Measurements from ENCODE around the gene SS18L1. TPM values are rescaled to one million over a fixed set of nuclear protein-coding genes. Genes with fewer than 3 reads are reported as not detected.
"Not testable (repeated sequence)": the region's sequence is repeated elsewhere in the genome, so short reads cannot be mapped to it uniquely, and the experiment has no call there.

Gene SS18L1
- total RNA-seq, 2 experiments from 2014 or later, result 15.9 to 17.9 TPM

- Mint-ChIP-seq H3K9me3 (ENCODE audit: insufficient read depth) (no peaks in the 10 kb centered on the region), H3K27ac (peak overlapping the region; percentile 89), H3K4me1 (ENCODE audit: low read depth) (peaks cover 47% of the 10 kb centered on the region), H3K27me3 (ENCODE audit: low read depth) (no peaks in the 10 kb centered on the region), H3K4me3 (peak overlapping the region; percentile 87), H3K36me3 (ENCODE audit: low read depth) (peaks cover 70% of the 10 kb centered on the region)
- no peak for DNase-seq
- ChIA-PET POLR2A (interaction anchor here (2.7 to 4.3 kb wide), 2 partner anchors 19 to 74 kb away, joined by 19 to 21 read pairs; partner anchors contain the start of genes LSM14B and TAF4), CTCF (interaction anchor here (1.0 to 2.1 kb wide), 6 partner anchors 14 to 130 kb away, joined by 3 to 15 read pairs (median 10); partner anchors contain the start of gene LSM14B)
- no peak for ATAC-seq
Observed at GRCh38 chr20:62141043-62141396, 2.5 kb upstream of the SS18L1 start.

- peaks cover 64% of the 10 kb centered on the region for H3K36me3 Mint-ChIP-seq (ENCODE audit: low read depth)
- peaks cover 47% of the 10 kb centered on the region for H3K4me1 Mint-ChIP-seq (ENCODE audit: low read depth)
- no peaks in the 10 kb centered on the region for H3K27me3 Mint-ChIP-seq (ENCODE audit: low read depth)
- ChIA-PET POLR2A (interaction anchor here (0.7 to 4.3 kb wide), 3 partner anchors 12 to 75 kb away, joined by 4 to 21 read pairs (median 19); partner anchors contain the start of genes LSM14B and TAF4), CTCF (interaction anchor here (1.0 to 2.1 kb wide), 7 partner anchors 14 to 131 kb away, joined by 3 to 15 read pairs (median 9); partner anchors contain the start of gene LSM14B)
- DNase-seq (peak; percentile 56), ATAC-seq (no peak)
- no peaks in the 10 kb centered on the region for H3K9me3 Mint-ChIP-seq (ENCODE audit: insufficient read depth)
- H3K27ac Mint-ChIP-seq, result peak overlapping the region; percentile 89
- H3K4me3 Mint-ChIP-seq, result peak overlapping the region; percentile 87
Observed at GRCh38 chr20:62141397-62142251, 1.9 kb upstream of the SS18L1 start.

- Mint-ChIP-seq H3K9me3 (ENCODE audit: insufficient read depth) (no peaks in the 10 kb centered on the region), H3K4me1 (ENCODE audit: low read depth) (peaks cover 48% of the 10 kb centered on the region), H3K27me3 (ENCODE audit: low read depth) (no peaks in the 10 kb centered on the region), H3K27ac (peak overlapping the region; percentile 89), H3K4me3 (peak overlapping the region; percentile 87), H3K36me3 (ENCODE audit: low read depth) (peaks cover 56% of the 10 kb centered on the region)
- ChIA-PET CTCF (interaction anchor here (1.0 to 2.1 kb wide), 7 partner anchors 15 to 132 kb away, joined by 3 to 15 read pairs (median 9); partner anchors contain the start of gene LSM14B), POLR2A (interaction anchor here (0.7 to 4.3 kb wide), 6 partner anchors 8 to 76 kb away, joined by 3 to 21 read pairs (median 6); partner anchors contain the start of genes LSM14B, MTG2 and TAF4)
- ATAC-seq, result peak; percentile 2
- no peak for DNase-seq
Observed at GRCh38 chr20:62142252-62143080, 1.1 kb upstream of the SS18L1 start.

DNA sequence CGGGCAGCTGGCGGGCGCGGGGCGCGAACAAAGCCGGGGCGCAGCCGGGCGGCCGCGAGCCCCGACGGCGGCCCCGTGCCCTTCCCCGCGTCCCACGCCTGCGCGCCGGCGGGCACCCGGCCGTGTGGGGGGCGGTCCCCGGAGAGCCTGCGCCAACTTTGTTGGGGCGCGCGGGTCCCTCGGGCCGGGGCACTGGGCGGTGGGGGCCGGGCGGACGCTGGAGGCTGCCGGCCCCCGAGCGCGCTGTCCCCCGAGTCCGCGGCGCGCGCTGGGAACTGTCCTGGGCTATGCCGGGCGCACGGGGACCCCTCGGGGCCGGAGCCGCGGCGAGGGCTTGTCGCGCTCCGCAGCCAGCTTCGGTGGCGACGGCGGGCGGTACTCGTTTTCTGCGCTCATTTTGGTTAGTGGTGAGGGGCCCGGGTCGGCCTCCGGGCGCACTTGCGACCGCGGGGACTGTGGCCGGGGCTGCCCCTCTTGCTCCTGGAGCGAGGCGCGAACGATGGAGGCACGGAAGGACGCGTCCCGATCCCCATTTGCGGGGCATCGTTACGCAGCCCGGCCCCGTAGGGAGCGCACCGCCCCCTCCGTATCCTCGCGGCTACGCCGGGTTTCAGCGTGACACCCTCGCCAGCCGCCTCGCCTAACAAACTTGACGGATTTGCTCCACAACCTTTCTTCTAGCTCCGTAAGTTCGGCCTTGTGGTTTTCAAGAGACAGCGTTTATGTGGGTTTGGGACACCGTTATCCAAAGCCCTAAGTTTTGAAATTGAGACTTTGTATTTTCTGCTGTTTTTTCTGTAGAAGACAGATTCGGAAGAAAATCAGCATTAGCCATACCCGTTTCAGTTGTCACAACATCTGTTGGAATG, 622 bp downstream of the SS18L1 start:
- POLR2A ChIA-PET, result interaction anchor here (1.1 to 4.3 kb wide), 4 partner anchors 22 to 242 kb away, joined by 3 to 21 read pairs (median 7); partner anchors contain the start of genes LSM14B, MTG2 and TAF4
- no peaks in the 10 kb centered on the region for H3K9me3 Mint-ChIP-seq (ENCODE audit: insufficient read depth)
- H3K27me3 Mint-ChIP-seq (ENCODE audit: low read depth), result no peaks in the 10 kb centered on the region
- H3K27ac Mint-ChIP-seq, result peak overlapping the region; percentile 81
- CTCF ChIA-PET, result interaction anchor here (1.1 to 1.7 kb wide), 2 partner anchors 12 to 133 kb away, joined by 4 to 6 read pairs; no protein-coding TSS in a partner anchor
- peaks cover 41% of the 10 kb centered on the region for H3K36me3 Mint-ChIP-seq (ENCODE audit: low read depth)
- ATAC-seq, result peak; percentile 12
- H3K4me3 Mint-ChIP-seq, result peak overlapping the region; percentile 80
- peaks cover 42% of the 10 kb centered on the region for H3K4me1 Mint-ChIP-seq (ENCODE audit: low read depth)
- peak; percentile 54 for DNase-seq

- no peak overlapping the region for H3K4me3 Mint-ChIP-seq
- no peaks in the 10 kb centered on the region for H3K27me3 Mint-ChIP-seq (ENCODE audit: low read depth)
- POLR2A ChIA-PET, result no interaction called here
- no peaks in the 10 kb centered on the region for H3K9me3 Mint-ChIP-seq (ENCODE audit: insufficient read depth)
- DNase-seq, result no peak
- CTCF ChIA-PET, result interaction anchor here (1.1 kb wide), 1 partner anchor 10 kb away, joined by 7 read pairs; no protein-coding TSS in a partner anchor
- peaks cover 34% of the 10 kb centered on the region for H3K4me1 Mint-ChIP-seq (ENCODE audit: low read depth)
- no peak overlapping the region for H3K27ac Mint-ChIP-seq
- ATAC-seq, result no peak
- peaks cover 26% of the 10 kb centered on the region for H3K36me3 Mint-ChIP-seq (ENCODE audit: low read depth)
Observed at GRCh38 chr20:62145688-62146018, 2.1 kb downstream of the SS18L1 start.

DNA sequence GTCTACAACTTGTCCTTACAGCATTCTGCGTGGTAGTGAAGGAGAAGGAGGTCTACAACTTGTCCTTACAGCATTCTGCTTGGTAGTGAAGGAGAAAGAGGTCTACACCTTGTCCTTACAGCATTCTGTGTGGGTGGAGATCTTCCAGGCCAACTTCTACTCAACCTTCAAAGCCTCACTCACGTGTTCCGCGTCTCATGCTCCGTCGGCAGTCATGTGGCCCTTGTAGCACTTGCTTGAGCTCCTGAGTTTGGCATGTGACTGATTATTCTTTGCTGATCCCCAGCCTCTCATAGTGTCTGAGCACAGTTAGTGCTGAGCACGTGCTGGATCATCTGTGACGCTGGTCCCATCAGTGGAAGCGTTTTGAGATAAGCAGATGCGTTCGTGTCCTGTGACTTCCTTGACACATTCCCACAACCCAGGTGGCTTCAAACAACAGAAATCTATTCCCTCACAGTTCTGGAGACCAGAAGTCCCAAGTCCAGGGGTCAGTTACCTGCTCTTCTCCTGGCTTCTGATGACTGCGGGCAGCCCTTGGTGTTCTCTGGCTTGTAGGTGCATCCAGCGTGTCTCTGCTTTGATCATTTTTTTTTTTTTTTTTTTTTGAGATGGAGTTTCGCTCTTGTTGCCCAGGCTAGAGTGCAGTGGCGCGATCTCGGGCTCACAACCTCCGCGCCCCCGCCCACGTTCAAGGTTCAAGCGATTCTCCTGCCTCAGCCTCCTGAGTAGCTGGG, 2.6 kb downstream of the SS18L1 start:
- Mint-ChIP-seq H3K9me3 (ENCODE audit: insufficient read depth) (no peaks in the 10 kb centered on the region), H3K27me3 (ENCODE audit: low read depth) (no peaks in the 10 kb centered on the region), H3K27ac (no peak overlapping the region), H3K4me1 (ENCODE audit: low read depth) (peaks cover 28% of the 10 kb centered on the region), H3K4me3 (no peak overlapping the region), H3K36me3 (ENCODE audit: low read depth) (peaks cover 23% of the 10 kb centered on the region)
- CTCF ChIA-PET, result interaction anchor here (1.1 kb wide), 1 partner anchor 10 kb away, joined by 7 read pairs; no protein-coding TSS in a partner anchor
- ATAC-seq (no peak), DNase-seq (no peak)
- POLR2A ChIA-PET, result no interaction called here

DNA sequence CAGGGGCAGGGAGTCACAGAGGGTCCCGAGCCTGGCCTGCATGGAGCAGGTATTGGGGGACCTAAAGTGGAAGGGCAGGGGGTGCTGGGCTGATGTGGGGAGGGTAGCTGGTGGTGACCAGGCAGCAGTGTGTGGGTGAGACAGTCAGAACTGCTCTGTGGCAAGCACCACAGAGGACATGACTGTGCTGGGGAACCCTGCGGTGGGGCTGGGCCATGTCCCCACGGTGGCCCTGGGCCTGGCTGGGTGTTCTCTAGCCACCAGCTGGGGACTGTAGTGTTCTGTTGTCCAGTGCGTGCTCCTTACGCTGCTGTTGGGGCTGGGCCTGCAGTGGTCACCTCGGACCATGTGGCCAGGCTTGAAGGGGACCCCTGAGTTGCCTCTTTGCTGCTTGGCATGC, 3.6 kb downstream of the SS18L1 start:
- H3K27me3 Mint-ChIP-seq (ENCODE audit: low read depth), result no peaks in the 10 kb centered on the region
- ChIA-PET CTCF (no interaction called here), POLR2A (no interaction called here)
- DNase-seq (no peak), ATAC-seq (no peak)
- no peak overlapping the region for H3K4me3 Mint-ChIP-seq
- H3K9me3 Mint-ChIP-seq (ENCODE audit: insufficient read depth), result no peaks in the 10 kb centered on the region
- peaks cover 19% of the 10 kb centered on the region for H3K4me1 Mint-ChIP-seq (ENCODE audit: low read depth)
- H3K27ac Mint-ChIP-seq, result no peak overlapping the region
- H3K36me3 Mint-ChIP-seq (ENCODE audit: low read depth), result peaks cover 17% of the 10 kb centered on the region

- Mint-ChIP-seq H3K27ac (peak overlapping the region; percentile 30), H3K4me3 (no peak overlapping the region), H3K27me3 (ENCODE audit: low read depth) (no peaks in the 10 kb centered on the region), H3K9me3 (ENCODE audit: insufficient read depth) (no peaks in the 10 kb centered on the region), H3K36me3 (ENCODE audit: low read depth) (peaks cover 18% of the 10 kb centered on the region), H3K4me1 (ENCODE audit: low read depth) (peaks cover 18% of the 10 kb centered on the region)
- ATAC-seq, result no peak
- DNase-seq, result no peak
- ChIA-PET CTCF (no interaction called here), POLR2A (no interaction called here)
Observed at GRCh38 chr20:62147528-62147927, 4.0 kb downstream of the SS18L1 start.

DNA sequence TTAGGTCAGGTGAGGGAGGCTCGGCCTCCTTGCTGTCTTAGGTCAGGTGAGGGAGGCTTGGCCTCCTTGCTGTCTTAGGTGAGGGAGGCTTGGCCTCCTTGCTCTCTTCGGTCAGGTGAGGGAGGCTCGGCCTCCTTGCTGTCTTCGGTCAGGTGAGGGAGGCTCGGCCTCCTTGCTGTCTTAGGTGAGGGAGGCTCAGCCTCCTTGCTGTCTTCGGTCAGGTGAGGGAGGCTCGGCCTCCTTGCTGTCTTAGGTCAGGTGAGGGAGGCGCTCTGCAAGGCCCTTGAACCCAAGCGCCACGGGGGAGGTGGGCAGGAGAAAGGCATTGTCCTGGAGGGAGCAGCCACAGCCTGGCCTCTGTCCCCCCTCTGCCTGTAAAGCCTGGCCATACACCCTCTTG, 4.8 kb downstream of the SS18L1 start:
- ATAC-seq; DNase-seq; POLR2A ChIA-PET; H3K9me3 Mint-ChIP-seq (ENCODE audit: insufficient read depth); H3K4me3 Mint-ChIP-seq; H3K27me3 Mint-ChIP-seq (ENCODE audit: low read depth); H3K27ac Mint-ChIP-seq; CTCF ChIA-PET: not testable (repeated sequence)
- H3K36me3 Mint-ChIP-seq (ENCODE audit: low read depth), result peaks cover 26% of the 10 kb centered on the region
- H3K4me1 Mint-ChIP-seq (ENCODE audit: low read depth), result peaks cover 18% of the 10 kb centered on the region

DNA sequence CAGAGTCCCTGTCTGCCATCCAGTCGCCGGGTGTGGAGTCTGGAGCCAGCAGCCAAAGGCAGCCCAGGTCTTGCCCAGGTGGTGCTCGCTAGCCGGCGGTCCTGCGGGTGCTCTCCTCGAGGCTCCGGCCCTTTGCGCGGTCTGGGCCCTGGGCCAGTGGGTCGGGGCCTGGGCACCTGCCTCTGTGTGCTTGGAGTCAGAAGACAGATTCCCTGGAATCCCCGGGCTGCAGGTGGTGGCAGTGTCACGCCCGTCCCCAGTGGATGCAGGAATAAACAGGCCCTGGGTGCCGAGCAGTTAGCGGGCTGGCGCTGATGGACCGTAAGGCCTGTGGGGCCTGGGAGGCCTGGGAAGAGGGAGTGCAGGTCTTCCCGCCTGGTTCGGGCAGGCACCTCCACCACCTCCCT, 5.3 kb downstream of the SS18L1 start:
- DNase-seq (no peak), ATAC-seq (no peak)

More for the DNA sequence above, 5.3 kb downstream of the SS18L1 start:
- H3K9me3 Mint-ChIP-seq (ENCODE audit: insufficient read depth), result peaks cover 3% of the 10 kb centered on the region
- peaks cover 18% of the 10 kb centered on the region for H3K4me1 Mint-ChIP-seq (ENCODE audit: low read depth)
- H3K4me3 Mint-ChIP-seq, result no peak overlapping the region
- H3K27ac Mint-ChIP-seq, result no peak overlapping the region
- ChIA-PET CTCF (no interaction called here), POLR2A (no interaction called here)
- H3K27me3 Mint-ChIP-seq (ENCODE audit: low read depth), result no peaks in the 10 kb centered on the region
- peaks cover 31% of the 10 kb centered on the region for H3K36me3 Mint-ChIP-seq (ENCODE audit: low read depth)

All from activated CD8-positive, alpha-beta T cell treated with anti-CD3 and anti-CD28 coated beads, Interleukin-2, amount 10 ng/mL, durations not matched to agents 7 days and 5 days (primary cell).